A673 (cell line): Measurements from ENCODE around the gene LTBP2.

ENCODE experiments used
- EZH2 ChIP-seq: fragments of 200-600 bp; sonication (generic); IDR thresholded peaks from 2 replicates; pipeline ENCODE4 v1.6.1; 2017; ENCODE audit warnings: borderline replicate concordance, low read depth, mild to moderate bottlenecking, mixed read lengths, antibody characterized with exemption, low read length; ENCODE audit not compliant: poor library complexity, severe bottlenecking
- TF ChIP-seq, protein P1 (sequence below): fragments of 300-800, 200-600 bp; sonication (generic); conservative IDR thresholded peaks from 2 replicates; pipeline ENCODE4 v1.5.1; 2017; ENCODE audit warnings: low read depth, mild to moderate bottlenecking, antibody characterized with exemption, low read length, moderate library complexity, mixed read lengths

DNA sequence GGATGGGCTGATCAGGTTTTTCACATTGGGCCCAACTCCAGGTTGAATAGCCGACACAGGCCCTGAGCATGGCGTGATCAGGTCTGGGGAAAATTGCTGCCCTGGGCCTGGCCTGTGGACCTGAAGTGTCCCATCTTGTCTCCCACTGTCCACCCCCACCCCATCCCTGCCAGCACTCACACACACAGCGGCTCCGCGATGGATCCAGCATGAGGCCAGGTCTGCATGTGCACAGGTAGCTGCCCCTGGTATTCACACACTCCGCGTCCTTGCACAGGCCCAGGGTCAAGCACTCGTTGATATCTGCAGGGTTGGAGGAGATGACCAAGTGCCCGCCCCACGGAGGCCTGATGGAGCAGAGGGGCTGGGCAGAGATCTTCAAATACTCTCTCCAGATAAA lies 79.8 kb downstream of the LTBP2 start:
- TF ChIP-seq, protein P1, sequence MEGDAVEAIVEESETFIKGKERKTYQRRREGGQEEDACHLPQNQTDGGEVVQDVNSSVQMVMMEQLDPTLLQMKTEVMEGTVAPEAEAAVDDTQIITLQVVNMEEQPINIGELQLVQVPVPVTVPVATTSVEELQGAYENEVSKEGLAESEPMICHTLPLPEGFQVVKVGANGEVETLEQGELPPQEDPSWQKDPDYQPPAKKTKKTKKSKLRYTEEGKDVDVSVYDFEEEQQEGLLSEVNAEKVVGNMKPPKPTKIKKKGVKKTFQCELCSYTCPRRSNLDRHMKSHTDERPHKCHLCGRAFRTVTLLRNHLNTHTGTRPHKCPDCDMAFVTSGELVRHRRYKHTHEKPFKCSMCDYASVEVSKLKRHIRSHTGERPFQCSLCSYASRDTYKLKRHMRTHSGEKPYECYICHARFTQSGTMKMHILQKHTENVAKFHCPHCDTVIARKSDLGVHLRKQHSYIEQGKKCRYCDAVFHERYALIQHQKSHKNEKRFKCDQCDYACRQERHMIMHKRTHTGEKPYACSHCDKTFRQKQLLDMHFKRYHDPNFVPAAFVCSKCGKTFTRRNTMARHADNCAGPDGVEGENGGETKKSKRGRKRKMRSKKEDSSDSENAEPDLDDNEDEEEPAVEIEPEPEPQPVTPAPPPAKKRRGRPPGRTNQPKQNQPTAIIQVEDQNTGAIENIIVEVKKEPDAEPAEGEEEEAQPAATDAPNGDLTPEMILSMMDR, result no peak
- TF ChIP-seq EZH2, result no peak
